ENCODE measurements around the gene GRIK3. TPM values are rescaled to one million over a fixed set of nuclear protein-coding genes. Genes with fewer than 3 reads are reported as not detected.
A peak's percentile ranks its signal among the peaks of the same experiment; 100 is the strongest.

Gene GRIK3
- polyA plus RNA-seq, 1 donor: 3.4 TPM

- DNase-seq: no peak
These were observed 8.8 kb upstream of the GRIK3 start for GRCh38 chr1:37043101-37043500.

DNA sequence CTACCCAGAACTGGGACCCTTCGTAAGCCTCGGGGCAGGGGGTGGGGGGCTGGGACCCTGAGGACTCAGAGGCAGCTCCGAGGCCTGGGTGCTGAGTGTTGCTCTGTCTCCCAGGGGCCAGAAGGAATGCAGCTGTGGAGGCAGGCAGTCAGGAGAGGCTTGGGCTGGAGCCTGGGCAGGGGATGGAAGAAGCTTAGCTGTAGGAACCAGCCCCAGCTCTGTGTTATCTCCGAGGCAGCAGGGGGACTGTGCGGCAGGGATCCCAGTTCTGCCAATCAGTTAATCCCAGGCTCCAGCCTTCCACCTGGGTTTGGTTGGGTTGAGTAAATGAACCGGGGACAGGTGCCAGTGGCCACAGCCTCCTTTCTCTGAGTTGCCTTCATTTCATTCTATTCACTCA is 8.2 kb upstream of the GRIK3 start:
- DNase-seq: no peak

GRCh38 chr1:37041483-37041882 is 7.2 kb upstream of the GRIK3 start:
- no peak for DNase-seq

DNA sequence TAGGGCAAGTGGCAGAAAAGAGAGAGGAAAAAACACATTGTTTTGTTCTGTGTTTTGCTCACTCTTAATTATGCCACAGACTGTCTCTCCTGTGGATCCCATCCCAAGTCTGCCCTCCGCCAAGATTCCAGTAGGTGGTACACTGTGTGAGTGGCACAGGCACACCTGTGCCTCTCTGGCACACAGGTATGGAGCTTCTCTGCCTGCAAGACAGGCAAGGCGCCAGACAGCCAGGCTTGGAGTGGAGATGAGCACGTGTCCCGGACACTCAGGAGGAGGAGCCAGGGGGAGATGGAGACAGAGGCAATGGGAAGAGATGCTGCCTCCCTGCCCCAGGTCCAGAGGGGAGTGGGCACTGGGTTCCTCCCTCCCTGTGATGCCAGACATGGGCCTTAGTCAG is 6.5 kb upstream of the GRIK3 start:
- DNase-seq: no peak

DNA sequence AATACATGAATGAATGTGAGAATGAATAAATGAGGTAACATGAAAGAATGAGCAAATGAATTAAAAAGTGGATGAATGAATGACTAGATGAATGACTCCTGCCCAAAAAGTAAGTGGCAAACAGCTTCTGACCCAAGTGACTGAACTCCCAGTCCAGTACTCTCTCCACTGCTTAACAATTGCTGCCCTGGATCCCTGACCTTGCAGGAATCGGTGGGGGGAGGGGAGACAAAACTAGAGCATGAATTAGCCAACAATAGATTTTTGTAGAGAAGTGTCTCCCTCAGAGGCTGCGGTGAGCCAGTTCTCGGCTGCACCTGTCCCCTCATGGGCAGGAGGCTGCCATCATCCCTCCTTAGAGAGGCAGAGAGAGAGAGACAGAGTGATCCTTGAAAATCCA is 5.9 kb upstream of the GRIK3 start:
- DNase-seq: no peak

- DNase-seq: peak; percentile 76
These were observed 4.1 kb upstream of the GRIK3 start for GRCh38 chr1:37038227-37039093.

- no peak for DNase-seq
These were observed 3.4 kb upstream of the GRIK3 start for GRCh38 chr1:37037690-37038089.

GRCh38 chr1:37036667-37037053 is 2.3 kb upstream of the GRIK3 start:
- no peak for DNase-seq

GRCh38 chr1:37035796-37036666 is 1.7 kb upstream of the GRIK3 start:
- DNase-seq: no peak

- no peak for DNase-seq
These were observed 838 bp upstream of the GRIK3 start for GRCh38 chr1:37035014-37035691.

GRCh38 chr1:37033355-37034101 is 787 bp downstream of the GRIK3 start:
- no peak for DNase-seq

DNA sequence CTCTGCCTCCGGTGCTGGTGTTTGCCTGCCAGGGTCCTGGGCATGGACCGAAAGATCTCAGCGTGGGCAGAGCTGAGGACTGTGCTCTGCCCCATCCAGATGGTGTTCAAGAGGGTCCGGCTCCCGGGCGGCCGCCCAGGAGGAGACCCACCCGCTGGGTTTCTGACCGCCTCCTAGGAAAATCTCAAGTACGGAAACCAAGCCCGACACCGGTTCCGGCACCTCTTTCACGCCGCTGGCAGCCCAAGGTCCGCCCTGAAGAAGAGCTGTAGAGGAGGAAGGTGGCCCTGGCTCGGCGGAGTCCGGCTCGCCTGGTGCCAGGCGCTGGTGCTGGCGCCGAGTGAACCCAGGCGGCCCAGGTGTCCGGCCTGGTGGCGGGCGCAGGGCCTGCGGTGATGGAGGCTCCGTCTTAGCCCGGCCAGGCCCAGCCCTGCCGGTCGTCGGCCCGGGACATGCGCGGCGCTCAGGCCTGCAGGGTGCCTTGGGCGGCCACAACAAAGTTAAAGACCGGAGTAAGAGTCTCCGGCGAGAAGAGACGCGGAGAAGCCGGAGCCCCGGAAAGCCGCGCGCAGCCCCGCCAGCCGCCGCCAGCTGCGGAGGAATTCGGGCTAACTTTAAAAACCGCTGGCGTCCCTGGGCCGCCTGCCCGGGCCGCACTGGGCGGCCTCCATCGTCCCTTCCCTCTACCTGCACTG is 1.5 kb downstream of the GRIK3 start:
- no peak for DNase-seq

GRCh38 chr1:37031871-37032270 is 2.4 kb downstream of the GRIK3 start:
- DNase-seq: no peak

GRCh38 chr1:37031429-37031828 is 2.9 kb downstream of the GRIK3 start:
- DNase-seq: no peak

- no peak for DNase-seq
These were observed 5.2 kb downstream of the GRIK3 start for GRCh38 chr1:37028981-37029617.

GRCh38 chr1:37021502-37021901 is 12.8 kb downstream of the GRIK3 start:
- DNase-seq: no peak

DNA sequence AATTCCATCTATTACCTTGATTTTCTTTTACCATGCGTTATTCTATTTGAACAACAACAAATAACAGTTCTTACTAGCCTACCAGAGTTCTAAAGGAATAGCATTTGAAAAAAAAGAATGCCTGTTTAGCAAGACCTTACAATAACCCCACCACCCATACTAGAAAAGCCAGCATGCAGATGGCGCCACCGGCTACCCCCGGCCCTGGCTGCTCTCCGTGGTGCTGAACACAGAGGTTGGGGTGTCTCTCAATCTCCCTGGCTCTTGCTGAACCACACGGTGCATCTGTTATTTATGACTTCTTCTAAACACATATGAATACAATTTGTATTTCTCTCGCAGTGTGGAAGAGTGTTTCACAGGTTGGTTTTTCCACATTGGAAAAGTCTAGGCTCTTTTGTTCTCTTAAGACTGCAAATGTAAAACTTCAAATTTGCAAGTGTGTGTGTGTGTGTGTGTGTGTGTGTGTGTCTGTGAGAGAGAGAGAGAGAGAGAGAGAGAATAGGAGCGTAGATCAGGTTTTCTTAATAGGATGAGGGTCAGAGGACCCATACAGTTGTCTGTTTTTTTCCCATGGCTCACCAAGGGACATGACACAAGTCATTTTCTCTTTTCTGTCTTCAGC is 13.6 kb downstream of the GRIK3 start:
- DNase-seq: peak; percentile 57

GRCh38 chr1:37018510-37018909 is 15.8 kb downstream of the GRIK3 start:
- no peak for DNase-seq

DNA sequence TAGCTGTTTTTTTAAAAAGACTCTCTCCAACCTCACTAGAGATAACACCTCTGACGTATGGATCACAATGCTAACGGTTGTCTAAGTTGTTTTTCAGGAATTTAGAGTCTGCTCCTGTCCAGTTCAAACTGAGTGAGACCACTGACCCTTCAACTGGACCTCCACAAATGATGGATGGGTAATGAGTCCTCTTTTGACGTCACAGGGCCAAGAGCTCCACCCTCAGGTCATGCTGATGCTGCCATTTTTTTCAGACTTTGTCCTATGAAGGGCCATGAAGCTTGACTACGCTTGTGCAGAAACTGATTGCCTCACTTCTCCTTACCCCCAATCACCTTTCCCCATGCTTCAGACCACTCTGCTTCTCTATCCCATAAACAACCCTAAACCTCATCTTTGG is 16.6 kb downstream of the GRIK3 start:
- DNase-seq: no peak

DNA sequence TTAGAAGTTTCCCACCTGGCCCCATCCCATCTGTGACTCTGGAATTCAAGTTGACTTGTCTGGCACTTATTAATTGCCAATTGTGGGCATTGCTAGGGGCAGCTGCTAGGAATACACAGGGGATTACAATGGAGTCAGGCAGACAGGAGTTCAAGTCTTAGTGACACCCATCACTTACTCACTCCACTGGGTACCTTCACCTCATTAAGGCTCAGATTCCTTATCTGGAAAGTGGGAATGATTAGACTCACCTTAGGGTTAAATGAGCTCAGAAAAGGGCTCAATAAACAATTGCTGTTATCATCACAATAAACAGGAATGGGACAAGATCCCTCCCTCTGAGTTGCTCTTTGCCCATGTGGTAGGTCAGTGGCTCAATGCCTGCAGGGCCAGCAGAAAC is 18.2 kb downstream of the GRIK3 start:
- no peak for DNase-seq
